ENCODE measurements around the gene TRIM47. TPM values are rescaled to one million over a fixed set of nuclear protein-coding genes. Genes with fewer than 3 reads are reported as not detected.
"Not testable (repeated sequence)": the region's sequence is repeated elsewhere in the genome, so short reads cannot be mapped to it uniquely, and the experiment has no call there.

Gene TRIM47
- total RNA-seq, 1 donor from 2014 or later = 30.6 TPM

GRCh38 chr17:75869282-75870141 is 8.9 kb downstream of the TRIM47 start:
- no peak for DNase-seq (ENCODE audit: low read depth, low spot score)

- not testable (repeated sequence) for DNase-seq (ENCODE audit: low read depth, low spot score)
Observed at GRCh38 chr17:75868730-75869281, 9.6 kb downstream of the TRIM47 start.

GRCh38 chr17:75865404-75866188 is 12.8 kb downstream of the TRIM47 start:
- DNase-seq (ENCODE audit: low read depth, low spot score) = not testable (repeated sequence)

- DNase-seq (ENCODE audit: low read depth, low spot score) = not testable (repeated sequence)
Observed at GRCh38 chr17:75864887-75865286, 13.5 kb downstream of the TRIM47 start.

GRCh38 chr17:75864448-75864871 is 13.9 kb downstream of the TRIM47 start:
- DNase-seq (ENCODE audit: low read depth, low spot score) = no peak

GRCh38 chr17:75861927-75862317 is 16.5 kb downstream of the TRIM47 start:
- DNase-seq (ENCODE audit: low read depth, low spot score) = no peak

- not testable (repeated sequence) for DNase-seq (ENCODE audit: low read depth, low spot score)
Observed at GRCh38 chr17:75859358-75859757, 19.0 kb downstream of the TRIM47 start.

GRCh38 chr17:75856062-75856756 is 22.2 kb downstream of the TRIM47 start:
- DNase-seq (ENCODE audit: low read depth, low spot score) = no peak

GRCh38 chr17:75855310-75856061 is 22.9 kb downstream of the TRIM47 start, which contains the start of gene WBP2:
WBP2 (minus strand) TSS chr17:75855335; CDS start chr17:75855297, 38 bp downstream.
- peak; percentile 100 for DNase-seq (ENCODE audit: low read depth, low spot score)

- DNase-seq (ENCODE audit: low read depth, low spot score) = no peak
Observed at GRCh38 chr17:75854881-75855309, 23.5 kb downstream of the TRIM47 start.

- no peak for DNase-seq (ENCODE audit: low read depth, low spot score)
Observed at GRCh38 chr17:75854101-75854748, 24.2 kb downstream of the TRIM47 start.

- DNase-seq (ENCODE audit: low read depth, low spot score) = no peak
Observed at GRCh38 chr17:75853433-75853832, 24.9 kb downstream of the TRIM47 start.

GRCh38 chr17:75851693-75851991 is 26.7 kb downstream of the TRIM47 start:
- not testable (repeated sequence) for DNase-seq (ENCODE audit: low read depth, low spot score)

GRCh38 chr17:75850928-75851692 is 27.3 kb downstream of the TRIM47 start:
- DNase-seq (ENCODE audit: low read depth, low spot score) = no peak

GRCh38 chr17:75849724-75850123 is 28.7 kb downstream of the TRIM47 start:
- no peak for DNase-seq (ENCODE audit: low read depth, low spot score)

GRCh38 chr17:75849279-75849646 is 29.1 kb downstream of the TRIM47 start:
- no peak for DNase-seq (ENCODE audit: low read depth, low spot score)

- no peak for DNase-seq (ENCODE audit: low read depth, low spot score)
Observed at GRCh38 chr17:75848523-75849278, 29.7 kb downstream of the TRIM47 start.

GRCh38 chr17:75847614-75848522 is 30.5 kb downstream of the TRIM47 start:
- DNase-seq (ENCODE audit: low read depth, low spot score) = no peak

Measured in pulmonary artery endothelial cell (primary cell).